Mesenchymal stem cell (in vitro differentiated cells and primary cell): ENCODE measurements around the gene VWA3B.

Source experiments
- DNase-seq: peaks from one replicate; pipeline ENCODE4 v3.0.0-alpha.2; 2013
- H2AFZ ChIP-seq: one replicate; pipeline ENCODE4 v1.6.1; 2013; ENCODE audit warnings: low read depth, mild to moderate bottlenecking, control low read depth, inconsistent platforms, low read length, moderate library complexity
- H2AK5ac ChIP-seq: 2 replicates; pipeline ENCODE4 v1.6.1; 2013; ENCODE audit warnings: low read length, moderate library complexity, mild to moderate bottlenecking, inconsistent platforms; ENCODE audit not compliant: severe bottlenecking
- H2BK120ac ChIP-seq: one replicate; pipeline ENCODE4 v1.6.1; 2013; ENCODE audit warnings: low read depth, mild to moderate bottlenecking, inconsistent platforms, low read length, moderate library complexity
- H2BK12ac ChIP-seq, 2 experiments: one replicate each; pipeline ENCODE4 v1.6.1; 2013; ENCODE audit warnings: inconsistent platforms in 2 of 2, low read length in 2 of 2, mild to moderate bottlenecking in 2 of 2, moderate library complexity in 2 of 2, control low read depth in 1 of 2
- H2BK15ac ChIP-seq: one replicate; pipeline ENCODE4 v1.6.1; 2013; ENCODE audit warnings: mild to moderate bottlenecking, low read depth, inconsistent platforms; ENCODE audit not compliant: poor library complexity, severe bottlenecking
- H2BK5ac ChIP-seq: 2 replicates; pipeline ENCODE4 v1.6.1; 2013; ENCODE audit warnings: low read depth, mild to moderate bottlenecking, low read length, control low read depth, inconsistent platforms; ENCODE audit not compliant: poor library complexity, severe bottlenecking
- H3K14ac ChIP-seq, 2 experiments: one replicate each; pipeline ENCODE4 v1.6.1; 2013; ENCODE audit warnings: inconsistent platforms in 2 of 2, low read length in 2 of 2, control low read depth in 1 of 2, mild to moderate bottlenecking in 1 of 2, moderate library complexity in 1 of 2
- H3K18ac ChIP-seq, 2 experiments: one replicate each; pipeline ENCODE4 v1.6.1; 2013; ENCODE audit warnings: inconsistent platforms in 2 of 2, low read length in 2 of 2, control low read depth in 1 of 2, low read depth in 1 of 2, mild to moderate bottlenecking in 1 of 2
- H3K23ac ChIP-seq, 2 experiments: one replicate each; pipeline ENCODE4 v1.6.1; 2013; ENCODE audit warnings: inconsistent platforms in 2 of 2, low read length in 2 of 2, mild to moderate bottlenecking in 2 of 2, moderate library complexity in 2 of 2, control low read depth in 1 of 2
- H3K27ac ChIP-seq: 2 replicates; pipeline ENCODE4 v1.5.1; 2013; ENCODE audit warnings: mild to moderate bottlenecking, moderate library complexity, low read length, control low read depth, inconsistent platforms; ENCODE audit not compliant: poor library complexity, severe bottlenecking
- H3K27me3 ChIP-seq, 2 experiments: 2 replicates each; pipeline versions ENCODE4 v1.6.1 to v1.7.0; 2013; ENCODE audit warnings: low read length in 2 of 2, mild to moderate bottlenecking in 2 of 2, moderate library complexity in 2 of 2, control low read depth in 1 of 2, inconsistent platforms in 1 of 2; ENCODE audit not compliant: control insufficient read depth in 1 of 2, insufficient read depth in 1 of 2
- H3K36me3 ChIP-seq, 2 experiments: 2 replicates each; pipeline versions ENCODE4 v1.6.1 to v1.7.0; 2013; ENCODE audit warnings: low read length in 2 of 2, control low read depth in 1 of 2, inconsistent platforms in 1 of 2, low read depth in 1 of 2, mild to moderate bottlenecking in 1 of 2; ENCODE audit not compliant: insufficient read depth in 2 of 2, control insufficient read depth in 1 of 2
- H3K4ac ChIP-seq, 2 experiments: one replicate each; pipeline ENCODE4 v1.6.1; 2013; ENCODE audit warnings: inconsistent platforms in 2 of 2, low read length in 2 of 2, mild to moderate bottlenecking in 2 of 2, moderate library complexity in 2 of 2, control low read depth in 1 of 2, low read depth in 1 of 2
- H3K4me1 ChIP-seq: 2 replicates; pipeline ENCODE4 v1.6.1; 2013; ENCODE audit warnings: low read depth, low read length, control low read depth; ENCODE audit not compliant: control insufficient read depth, insufficient read depth
- H3K4me2 ChIP-seq: 2 replicates; pipeline ENCODE4 v1.6.1; 2013; ENCODE audit warnings: low read length, mild to moderate bottlenecking, inconsistent platforms; ENCODE audit not compliant: poor library complexity, severe bottlenecking
- H3K4me3 ChIP-seq, 2 experiments: 2 replicates each; pipeline versions ENCODE4 v1.5.1 to v1.7.0; 2013; ENCODE audit warnings: low read length in 2 of 2, mild to moderate bottlenecking in 2 of 2, control low read depth in 1 of 2, low read depth in 1 of 2; ENCODE audit not compliant: insufficient read depth in 1 of 2
- H3K79me1 ChIP-seq: replicated peaks from 2 replicates; pipeline ENCODE4 v1.6.1; 2013; ENCODE audit warnings: mild to moderate bottlenecking, control low read depth, low read length, inconsistent platforms; ENCODE audit not compliant: poor library complexity, severe bottlenecking
- H3K9ac ChIP-seq: 2 replicates; pipeline ENCODE4 v1.7.0; 2013; ENCODE audit warnings: mild to moderate bottlenecking, low read length, moderate library complexity
- H3K9me3 ChIP-seq: 2 replicates; pipeline ENCODE4 v1.7.0; 2013; ENCODE audit warnings: mild to moderate bottlenecking, low read length; ENCODE audit not compliant: control insufficient read depth
- H4K8ac ChIP-seq: one replicate; pipeline ENCODE4 v1.6.1; 2013; ENCODE audit warnings: inconsistent platforms, mild to moderate bottlenecking, low read length, moderate library complexity
- H4K91ac ChIP-seq: one replicate; pipeline ENCODE4 v1.6.1; 2013; ENCODE audit warnings: mild to moderate bottlenecking, low read length, inconsistent platforms
- WGBS: methylation state at CpG from one replicate; pipeline ENCODE4 v1.1.7; 2013; ENCODE audit warnings: mixed read lengths; 5-methylcytosine and 5-hydroxymethylcytosine counted together

Gene VWA3B

GRCh38 chr2:98122524-98122923, 35.6 kb downstream of the VWA3B start:
- peaks cover 58 to 73% of the 10 kb centered on the region in 2 experiments for H3K27me3 ChIP-seq
- 90% methylated on average over 3 of the region's 3 CpGs for WGBS
- no peak overlapping the region for H3K9ac ChIP-seq
- H3K27ac ChIP-seq, result no peak overlapping the region
- no peak overlapping the region for H3K4ac ChIP-seq
- H2BK12ac ChIP-seq, result no peak overlapping the region
- no peaks in the 10 kb centered on the region for H3K9me3 ChIP-seq
- H2BK5ac ChIP-seq, result no peak overlapping the region
- no peak overlapping the region for H4K91ac ChIP-seq
- H3K18ac ChIP-seq, result no peak overlapping the region
- H2BK15ac ChIP-seq, result no peak overlapping the region
- H2AFZ ChIP-seq, result no peak overlapping the region
- H4K8ac ChIP-seq, result no peak overlapping the region
- no peak overlapping the region for H3K14ac ChIP-seq
- H3K4me1 ChIP-seq, result no peaks in the 10 kb centered on the region
- H3K36me3 ChIP-seq, result no peaks in the 10 kb centered on the region
- DNase-seq, result no peak
- H2AK5ac ChIP-seq, result no peak overlapping the region
- no peak overlapping the region for H3K4me2 ChIP-seq
- H2BK120ac ChIP-seq, result no peak overlapping the region
- no peaks in the 10 kb centered on the region for H3K79me1 ChIP-seq
- H3K4me3 ChIP-seq, result no peak overlapping the region
- no peak overlapping the region for H3K23ac ChIP-seq

- Histone ChIP-seq H2AFZ (no peak overlapping the region), H3K9ac (no peak overlapping the region), H3K27me3 (peaks cover 65 to 75% of the 10 kb centered on the region in 2 experiments), H2BK5ac (no peak overlapping the region), H3K14ac (no peak overlapping the region), H3K79me1 (no peaks in the 10 kb centered on the region), H3K27ac (no peak overlapping the region), H3K4me1 (no peaks in the 10 kb centered on the region), H3K18ac (no peak overlapping the region), H2BK120ac (no peak overlapping the region), H3K4me2 (no peak overlapping the region), H3K4ac (no peak overlapping the region), H2BK12ac (no peak overlapping the region), H2AK5ac (no peak overlapping the region), H3K4me3 (no peak overlapping the region), H3K23ac (no peak overlapping the region), H4K91ac (no peak overlapping the region), H4K8ac (no peak overlapping the region), H2BK15ac (no peak overlapping the region), H3K9me3 (no peaks in the 10 kb centered on the region), H3K36me3 (no peaks in the 10 kb centered on the region)
- WGBS, result 58% methylated on average over 8 of the region's 8 CpGs
- DNase-seq, result no peak
Observed at GRCh38 chr2:98123286-98123685, 36.3 kb downstream of the VWA3B start.

GRCh38 chr2:98126061-98126460, 39.1 kb downstream of the VWA3B start:
- no peak overlapping the region for H3K4me2 ChIP-seq
- WGBS, result 93% methylated on average over 4 of the region's 5 CpGs
- H3K4me3 ChIP-seq, result no peak overlapping the region
- H3K4me1 ChIP-seq, result no peaks in the 10 kb centered on the region
- no peaks in the 10 kb centered on the region for H3K79me1 ChIP-seq
- H3K27me3 ChIP-seq, result peaks cover 63 to 69% of the 10 kb centered on the region in 2 experiments
- no peak overlapping the region for H2BK5ac ChIP-seq
- no peak overlapping the region for H2AK5ac ChIP-seq
- H3K9me3 ChIP-seq, result no peaks in the 10 kb centered on the region
- H3K9ac ChIP-seq, result no peak overlapping the region
- H3K27ac ChIP-seq, result no peak overlapping the region
- no peak overlapping the region for H3K23ac ChIP-seq
- H2AFZ ChIP-seq, result no peak overlapping the region
- no peak overlapping the region for H2BK12ac ChIP-seq
- no peak overlapping the region for H4K91ac ChIP-seq
- no peak overlapping the region for H3K18ac ChIP-seq
- no peak overlapping the region for H3K14ac ChIP-seq
- H4K8ac ChIP-seq, result no peak overlapping the region
- H2BK120ac ChIP-seq, result no peak overlapping the region
- H3K4ac ChIP-seq, result no peak overlapping the region
- no peaks in the 10 kb centered on the region for H3K36me3 ChIP-seq
- no peak for DNase-seq
- H2BK15ac ChIP-seq, result no peak overlapping the region

GRCh38 chr2:98127229-98127989, 40.4 kb downstream of the VWA3B start:
- H2BK120ac ChIP-seq, result no peak overlapping the region
- no peak overlapping the region for H2BK12ac ChIP-seq
- no peak overlapping the region for H4K91ac ChIP-seq
- no peak overlapping the region for H2AK5ac ChIP-seq
- no peaks in the 10 kb centered on the region for H3K36me3 ChIP-seq
- H3K4me3 ChIP-seq, result no peak overlapping the region
- no peaks in the 10 kb centered on the region for H3K4me1 ChIP-seq
- H2BK5ac ChIP-seq, result no peak overlapping the region
- peaks cover 64 to 68% of the 10 kb centered on the region in 2 experiments for H3K27me3 ChIP-seq
- H4K8ac ChIP-seq, result no peak overlapping the region
- H3K23ac ChIP-seq, result no peak overlapping the region
- H3K79me1 ChIP-seq, result no peaks in the 10 kb centered on the region
- no peak overlapping the region for H3K14ac ChIP-seq
- H3K4ac ChIP-seq, result no peak overlapping the region
- H3K18ac ChIP-seq, result no peak overlapping the region
- no peak overlapping the region for H2BK15ac ChIP-seq
- WGBS, result 94% methylated on average over 14 of the region's 15 CpGs
- no peaks in the 10 kb centered on the region for H3K9me3 ChIP-seq
- DNase-seq, result no peak
- no peak overlapping the region for H2AFZ ChIP-seq
- H3K9ac ChIP-seq, result no peak overlapping the region
- H3K4me2 ChIP-seq, result no peak overlapping the region
- no peak overlapping the region for H3K27ac ChIP-seq
